ENCODE measurements around the gene SEM1. TPM values are rescaled to one million over a fixed set of nuclear protein-coding genes. Genes with fewer than 3 reads are reported as not detected.

The SEM1 gene
- total and polyA plus RNA-seq, 9 of the 15 experiments (the other 6 are each of a cell fraction or from before 2014, with no cell fraction given): 74.7 to 938 (median 454) TPM

DNA sequence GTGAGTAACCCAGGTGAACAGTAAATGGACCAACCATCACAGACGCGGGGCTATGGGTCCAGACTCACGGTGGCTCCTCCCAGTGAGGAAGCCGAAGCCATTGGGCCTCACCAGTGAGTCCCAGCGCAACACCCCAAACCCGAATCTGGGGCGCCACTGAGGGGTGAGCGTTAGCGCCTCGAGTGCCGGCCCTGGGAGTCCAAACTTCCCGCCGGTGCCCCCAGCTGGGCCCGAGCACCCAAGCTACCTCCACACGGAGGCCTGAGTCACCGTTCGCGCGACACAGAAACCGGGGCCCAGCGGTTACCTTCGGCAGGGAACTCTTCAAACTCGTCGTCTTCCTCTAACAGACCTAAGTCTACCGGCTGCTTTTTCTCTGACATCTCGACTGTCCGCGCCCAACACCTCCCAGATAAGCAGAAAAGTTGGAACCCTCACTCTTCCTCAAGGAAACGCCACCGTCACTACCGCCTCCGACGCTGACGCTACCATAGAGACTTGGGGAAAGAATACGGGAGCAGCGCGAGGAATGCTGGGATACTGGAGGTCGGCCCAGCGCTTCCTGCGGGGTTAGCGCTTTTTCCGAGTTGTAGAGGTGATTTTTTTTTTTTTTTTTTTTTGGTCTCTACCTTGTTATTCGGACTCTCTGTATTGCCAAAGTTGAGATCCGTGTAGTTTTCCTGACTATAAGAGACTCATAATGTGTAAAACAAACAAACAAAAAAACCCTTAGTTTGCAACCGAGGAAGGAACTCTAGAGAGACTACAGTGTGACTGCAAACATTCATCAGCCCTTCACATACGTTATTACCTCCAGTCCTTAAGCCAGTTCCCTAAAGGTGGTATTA lies at the start of gene SEM1 (continued):
- TF ChIP-seq, protein P1, sequence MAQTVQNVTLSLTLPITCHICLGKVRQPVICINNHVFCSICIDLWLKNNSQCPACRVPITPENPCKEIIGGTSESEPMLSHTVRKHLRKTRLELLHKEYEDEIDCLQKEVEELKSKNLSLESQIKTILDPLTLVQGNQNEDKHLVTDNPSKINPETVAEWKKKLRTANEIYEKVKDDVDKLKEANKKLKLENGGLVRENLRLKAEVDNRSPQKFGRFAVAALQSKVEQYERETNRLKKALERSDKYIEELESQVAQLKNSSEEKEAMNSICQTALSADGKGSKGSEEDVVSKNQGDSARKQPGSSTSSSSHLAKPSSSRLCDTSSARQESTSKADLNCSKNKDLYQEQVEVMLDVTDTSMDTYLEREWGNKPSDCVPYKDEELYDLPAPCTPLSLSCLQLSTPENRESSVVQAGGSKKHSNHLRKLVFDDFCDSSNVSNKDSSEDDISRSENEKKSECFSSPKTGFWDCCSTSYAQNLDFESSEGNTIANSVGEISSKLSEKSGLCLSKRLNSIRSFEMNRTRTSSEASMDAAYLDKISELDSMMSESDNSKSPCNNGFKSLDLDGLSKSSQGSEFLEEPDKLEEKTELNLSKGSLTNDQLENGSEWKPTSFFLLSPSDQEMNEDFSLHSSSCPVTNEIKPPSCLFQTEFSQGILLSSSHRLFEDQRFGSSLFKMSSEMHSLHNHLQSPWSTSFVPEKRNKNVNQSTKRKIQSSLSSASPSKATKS (CRISPR knock-in tag; IDR thresholded peaks at IDR 0.05): no peak
- TF ChIP-seq GTF2B (IDR thresholded peaks at IDR 0.05; ENCODE audit: extremely low read depth, insufficient read length): no peak
- no peak for TF ChIP-seq SMARCA5 (IDR thresholded peaks at IDR 0.05)
- peak; percentile 95 for TF ChIP-seq SUPT5H (IDR thresholded peaks at IDR 0.05)
- no peak for TF ChIP-seq PRPF4 (IDR thresholded peaks at IDR 0.05; ENCODE audit: insufficient read depth, low read depth, low read length, poor library complexity, severe bottlenecking)
- TF ChIP-seq, protein P2, sequence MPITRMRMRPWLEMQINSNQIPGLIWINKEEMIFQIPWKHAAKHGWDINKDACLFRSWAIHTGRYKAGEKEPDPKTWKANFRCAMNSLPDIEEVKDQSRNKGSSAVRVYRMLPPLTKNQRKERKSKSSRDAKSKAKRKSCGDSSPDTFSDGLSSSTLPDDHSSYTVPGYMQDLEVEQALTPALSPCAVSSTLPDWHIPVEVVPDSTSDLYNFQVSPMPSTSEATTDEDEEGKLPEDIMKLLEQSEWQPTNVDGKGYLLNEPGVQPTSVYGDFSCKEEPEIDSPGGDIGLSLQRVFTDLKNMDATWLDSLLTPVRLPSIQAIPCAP (CRISPR knock-in tag; IDR thresholded peaks at IDR 0.05; ENCODE audit: borderline replicate concordance): no peak
- TF ChIP-seq ZNF764 (CRISPR knock-in tag; IDR thresholded peaks at IDR 0.05; ENCODE audit: low read depth): no peak
- TF ChIP-seq, protein P3, sequence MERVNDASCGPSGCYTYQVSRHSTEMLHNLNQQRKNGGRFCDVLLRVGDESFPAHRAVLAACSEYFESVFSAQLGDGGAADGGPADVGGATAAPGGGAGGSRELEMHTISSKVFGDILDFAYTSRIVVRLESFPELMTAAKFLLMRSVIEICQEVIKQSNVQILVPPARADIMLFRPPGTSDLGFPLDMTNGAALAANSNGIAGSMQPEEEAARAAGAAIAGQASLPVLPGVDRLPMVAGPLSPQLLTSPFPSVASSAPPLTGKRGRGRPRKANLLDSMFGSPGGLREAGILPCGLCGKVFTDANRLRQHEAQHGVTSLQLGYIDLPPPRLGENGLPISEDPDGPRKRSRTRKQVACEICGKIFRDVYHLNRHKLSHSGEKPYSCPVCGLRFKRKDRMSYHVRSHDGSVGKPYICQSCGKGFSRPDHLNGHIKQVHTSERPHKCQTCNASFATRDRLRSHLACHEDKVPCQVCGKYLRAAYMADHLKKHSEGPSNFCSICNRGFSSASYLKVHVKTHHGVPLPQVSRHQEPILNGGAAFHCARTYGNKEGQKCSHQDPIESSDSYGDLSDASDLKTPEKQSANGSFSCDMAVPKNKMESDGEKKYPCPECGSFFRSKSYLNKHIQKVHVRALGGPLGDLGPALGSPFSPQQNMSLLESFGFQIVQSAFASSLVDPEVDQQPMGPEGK (CRISPR knock-in tag; IDR thresholded peaks at IDR 0.05; ENCODE audit: borderline replicate concordance): no peak
- TF ChIP-seq KDM1A (IDR thresholded peaks at IDR 0.05): no peak
- no peak for TF ChIP-seq CCAR2 (IDR thresholded peaks at IDR 0.05; ENCODE audit: low read depth, low read length)
- no peak; the same call in 1 of the 2 replicates for TF ChIP-seq SREBF2 (CRISPR knock-in tag; IDR thresholded peaks at IDR 0.05)
- TF ChIP-seq, protein P4, sequence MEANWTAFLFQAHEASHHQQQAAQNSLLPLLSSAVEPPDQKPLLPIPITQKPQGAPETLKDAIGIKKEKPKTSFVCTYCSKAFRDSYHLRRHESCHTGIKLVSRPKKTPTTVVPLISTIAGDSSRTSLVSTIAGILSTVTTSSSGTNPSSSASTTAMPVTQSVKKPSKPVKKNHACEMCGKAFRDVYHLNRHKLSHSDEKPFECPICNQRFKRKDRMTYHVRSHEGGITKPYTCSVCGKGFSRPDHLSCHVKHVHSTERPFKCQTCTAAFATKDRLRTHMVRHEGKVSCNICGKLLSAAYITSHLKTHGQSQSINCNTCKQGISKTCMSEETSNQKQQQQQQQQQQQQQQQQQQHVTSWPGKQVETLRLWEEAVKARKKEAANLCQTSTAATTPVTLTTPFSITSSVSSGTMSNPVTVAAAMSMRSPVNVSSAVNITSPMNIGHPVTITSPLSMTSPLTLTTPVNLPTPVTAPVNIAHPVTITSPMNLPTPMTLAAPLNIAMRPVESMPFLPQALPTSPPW (CRISPR knock-in tag; IDR thresholded peaks at IDR 0.05): no peak; the same call in 1 of the 2 replicates
- TF ChIP-seq XRCC3 (IDR thresholded peaks at IDR 0.05): no peak
- TF ChIP-seq, protein P5, sequence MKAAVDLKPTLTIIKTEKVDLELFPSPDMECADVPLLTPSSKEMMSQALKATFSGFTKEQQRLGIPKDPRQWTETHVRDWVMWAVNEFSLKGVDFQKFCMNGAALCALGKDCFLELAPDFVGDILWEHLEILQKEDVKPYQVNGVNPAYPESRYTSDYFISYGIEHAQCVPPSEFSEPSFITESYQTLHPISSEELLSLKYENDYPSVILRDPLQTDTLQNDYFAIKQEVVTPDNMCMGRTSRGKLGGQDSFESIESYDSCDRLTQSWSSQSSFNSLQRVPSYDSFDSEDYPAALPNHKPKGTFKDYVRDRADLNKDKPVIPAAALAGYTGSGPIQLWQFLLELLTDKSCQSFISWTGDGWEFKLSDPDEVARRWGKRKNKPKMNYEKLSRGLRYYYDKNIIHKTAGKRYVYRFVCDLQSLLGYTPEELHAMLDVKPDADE (conservative IDR thresholded peaks at IDR 0.05; ENCODE audit: control insufficient read depth, low read depth, low read length): no peak
